HepG2 (cell line): ENCODE measurements around the gene PAPSS2. TPM values are rescaled to one million over a fixed set of nuclear protein-coding genes. Genes with fewer than 3 reads are reported as not detected.

Source experiments
- ATF5 ChIP-seq: sonication (generic); formaldehyde crosslinking; IDR thresholded peaks from 2 replicates; pipeline ENCODE4 v1.4.0; 2020; ENCODE audit warnings: mild to moderate bottlenecking, low read depth, missing genetic modification reagents
- CCAR2 ChIP-seq: fragments of 200-400 bp; formaldehyde crosslinking; optimal IDR thresholded peaks from 2 replicates; pipeline ENCODE3; 2018; ENCODE audit warnings: low read depth, mild to moderate bottlenecking, low read length, moderate library complexity
- CEBPB ChIP-seq: IDR thresholded peaks from 2 replicates; pipeline ENCODE4 v1.6.1; 2011; ENCODE audit warnings: low read depth, low read length, improper control_type of control experiment, borderline replicate concordance
- ETS1 ChIP-seq: sonication (generic); formaldehyde crosslinking; IDR thresholded peaks from 2 replicates; pipeline ENCODE4 v1.4.0; 2020; ENCODE audit warnings: missing genetic modification reagents
- GPN1 ChIP-seq: sonication (generic); formaldehyde crosslinking; IDR thresholded peaks from 2 replicates; pipeline ENCODE4 v1.5.1; 2020; ENCODE audit warnings: missing genetic modification reagents, borderline replicate concordance
- HNRNPK ChIP-seq: fragments of 200-400 bp; formaldehyde crosslinking; IDR thresholded peaks from 2 replicates; pipeline ENCODE4 v1.6.1; 2018; ENCODE audit warnings: low read length, low read depth, moderate library complexity, mild to moderate bottlenecking; ENCODE audit not compliant: poor library complexity, severe bottlenecking
- HOXA5 ChIP-seq: sonication (generic); formaldehyde crosslinking; IDR thresholded peaks from 2 replicates; pipeline ENCODE4 v1.4.0; 2020; ENCODE audit warnings: missing genetic modification reagents
- MAFG ChIP-seq: sonication (generic); formaldehyde crosslinking; IDR thresholded peaks from 2 replicates; pipeline ENCODE4 v1.5.1; 2020; ENCODE audit warnings: mild to moderate bottlenecking, missing genetic modification reagents
- MED8 ChIP-seq: sonication (generic); formaldehyde crosslinking; IDR thresholded peaks from 2 replicates; pipeline ENCODE4 v1.8.1; 2023; ENCODE audit warnings: mild to moderate bottlenecking, missing genetic modification reagents; ENCODE audit not compliant: insufficient replicate concordance
- NFRKB ChIP-seq: fragments of 450-650 bp; IDR thresholded peaks from 2 replicates; pipeline ENCODE4 v1.6.1; 2017
- SMYD3 ChIP-seq: sonication (generic); formaldehyde crosslinking; IDR thresholded peaks from 2 replicates; pipeline ENCODE4 v1.8.1; 2023; ENCODE audit warnings: mild to moderate bottlenecking, missing genetic modification reagents
- TARDBP ChIP-seq: sonication (generic); formaldehyde crosslinking; IDR thresholded peaks from 2 replicates; pipeline ENCODE4 v1.8.0; 2022; ENCODE audit warnings: mild to moderate bottlenecking, missing genetic modification reagents
- TCF7 ChIP-seq: sonication (generic); IDR thresholded peaks from 2 replicates; pipeline ENCODE4 v1.6.1; 2016; ENCODE audit warnings: antibody characterized with exemption, low read depth
- ZBTB2 ChIP-seq: sonication (generic); formaldehyde crosslinking; IDR thresholded peaks from 2 replicates; pipeline ENCODE4 v1.8.0; 2022; ENCODE audit warnings: low read depth, missing genetic modification reagents
- ZKSCAN8 ChIP-seq: IDR thresholded peaks from 2 replicates; pipeline ENCODE4 v1.6.1; 2016; ENCODE audit warnings: borderline replicate concordance, missing genetic modification reagents, missing compliant biosample characterization
- ZMAT5 ChIP-seq: sonication (generic); formaldehyde crosslinking; IDR thresholded peaks from 2 replicates; pipeline ENCODE4 v1.5.0; 2020; ENCODE audit warnings: mild to moderate bottlenecking, low read depth, missing genetic modification reagents, borderline replicate concordance
- ZMYM2 ChIP-seq: sonication (generic); formaldehyde crosslinking; IDR thresholded peaks from 2 replicates; pipeline ENCODE4 v1.8.0; 2022; ENCODE audit warnings: mild to moderate bottlenecking, missing genetic modification reagents
- ZNF367 ChIP-seq: sonication (generic); formaldehyde crosslinking; IDR thresholded peaks from 2 replicates; pipeline ENCODE4 v1.4.0; 2020; ENCODE audit warnings: missing genetic modification reagents, borderline replicate concordance
- ZNF503 ChIP-seq: sonication (generic); formaldehyde crosslinking; IDR thresholded peaks from 2 replicates; pipeline ENCODE4 v1.4.0; 2020; ENCODE audit warnings: missing genetic modification reagents
- ZNF543 ChIP-seq: sonication (generic); formaldehyde crosslinking; IDR thresholded peaks from 2 replicates; pipeline ENCODE4 v1.4.0; 2020; ENCODE audit warnings: mild to moderate bottlenecking, missing genetic modification reagents
- ZNF589 ChIP-seq: sonication (generic); formaldehyde crosslinking; conservative IDR thresholded peaks from 2 replicates; pipeline ENCODE4 v1.8.0; 2022; ENCODE audit warnings: mild to moderate bottlenecking, moderate library complexity, missing genetic modification reagents
- ZNF597 ChIP-seq: sonication (generic); formaldehyde crosslinking; IDR thresholded peaks from 2 replicates; pipeline ENCODE4 v1.5.0; 2020; ENCODE audit warnings: missing genetic modification reagents
- ZNF746 ChIP-seq: sonication (generic); formaldehyde crosslinking; IDR thresholded peaks from 2 replicates; pipeline ENCODE4 v1.8.0; 2022; ENCODE audit warnings: mild to moderate bottlenecking, missing genetic modification reagents
- polyA plus RNA-seq, 8 experiments: library from polyadenylated mRNA; depleted of rRNA in 3 of 8; stranded (reverse) in 7 of 8; unstranded in 1 of 8; fragments of >200 nt; fragmentation: Illumina TruSeq in 4 of 8; extraction: Trizol in 4 of 8; gene quantifications; 2 replicates each; pipeline versions ENCODE4 v1.2.1 to v1.2.3, GENCODE V29; 2011 to 2016; ENCODE audit warnings: low read depth in 4 of 8, missing spikeins in 1 of 8, mixed read lengths in 1 of 8; ENCODE audit not compliant: insufficient read depth in 1 of 8
- total RNA-seq, 5 experiments: library from RNA; depleted of rRNA; stranded (reverse); fragments of >200 nt; fragmentation: Illumina TruSeq; extraction: Trizol; gene quantifications; 2 replicates each; pipeline ENCODE4 v1.2.3, GENCODE V29; 2016; ENCODE audit warnings: low read depth in 1 of 5

PAPSS2 gene
- total and polyA plus RNA-seq, 2 of the 13 experiments (the other 11 are each of a cell fraction or from before 2014, with no cell fraction given), result 0.11 to 0.12 TPM

- TF ChIP-seq GPN1 (CRISPR knock-in tag) (no peak), TCF7 (peak; percentile 62), NFRKB (no peak), ATF5 (CRISPR knock-in tag) (no peak), ETS1 (CRISPR knock-in tag) (no peak), ZMYM2 (CRISPR knock-in tag) (peak; percentile 54; the same call in 1 of the 2 replicates), HNRNPK (no peak), ZNF589 (CRISPR knock-in tag) (peak; percentile 62; the same call in 1 of the 2 replicates), ZNF367 (CRISPR knock-in tag) (no peak), ZNF597 (CRISPR knock-in tag) (no peak), ZBTB2 (CRISPR knock-in tag) (no peak), CCAR2 (peak; percentile 75), ZMAT5 (CRISPR knock-in tag) (no peak), TARDBP (CRISPR knock-in tag) (peak; percentile 92), HOXA5 (CRISPR knock-in tag) (0 out of 2 replicates have a peak, but pooled peaks have one; percentile 51), ZNF543 (CRISPR knock-in tag) (peak; percentile 80; the same call in 1 of the 2 replicates), CEBPB (peak; percentile 23; the same call in 1 of the 2 replicates), ZKSCAN8 (CRISPR knock-in tag) (peak; percentile 90), ZNF746 (peak; percentile 92), ZNF503 (peak; percentile 81; the same call in 1 of the 2 replicates), MAFG (CRISPR knock-in tag) (no peak), SMYD3 (CRISPR knock-in tag) (peak; percentile 94; the same call in 1 of the 2 replicates), MED8 (CRISPR knock-in tag) (no peak)
Observed at GRCh38 chr10:87618566-87619423, 40.9 kb upstream of the PAPSS2 start (continued).
